GM18511 (cell line): ENCODE measurements around the gene MPPED2.

Experiments used
- ATAC-seq: cut with Tn5 transposase; IDR thresholded peaks from one replicate; pipeline ENCODE4 v1.9.1; 2021; ENCODE audit warnings: mild to moderate bottlenecking, moderate library complexity; ENCODE audit not compliant: unreplicated experiment

The MPPED2 gene, protein sequence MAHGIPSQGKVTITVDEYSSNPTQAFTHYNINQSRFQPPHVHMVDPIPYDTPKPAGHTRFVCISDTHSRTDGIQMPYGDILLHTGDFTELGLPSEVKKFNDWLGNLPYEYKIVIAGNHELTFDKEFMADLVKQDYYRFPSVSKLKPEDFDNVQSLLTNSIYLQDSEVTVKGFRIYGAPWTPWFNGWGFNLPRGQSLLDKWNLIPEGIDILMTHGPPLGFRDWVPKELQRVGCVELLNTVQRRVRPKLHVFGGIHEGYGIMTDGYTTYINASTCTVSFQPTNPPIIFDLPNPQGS

DNA sequence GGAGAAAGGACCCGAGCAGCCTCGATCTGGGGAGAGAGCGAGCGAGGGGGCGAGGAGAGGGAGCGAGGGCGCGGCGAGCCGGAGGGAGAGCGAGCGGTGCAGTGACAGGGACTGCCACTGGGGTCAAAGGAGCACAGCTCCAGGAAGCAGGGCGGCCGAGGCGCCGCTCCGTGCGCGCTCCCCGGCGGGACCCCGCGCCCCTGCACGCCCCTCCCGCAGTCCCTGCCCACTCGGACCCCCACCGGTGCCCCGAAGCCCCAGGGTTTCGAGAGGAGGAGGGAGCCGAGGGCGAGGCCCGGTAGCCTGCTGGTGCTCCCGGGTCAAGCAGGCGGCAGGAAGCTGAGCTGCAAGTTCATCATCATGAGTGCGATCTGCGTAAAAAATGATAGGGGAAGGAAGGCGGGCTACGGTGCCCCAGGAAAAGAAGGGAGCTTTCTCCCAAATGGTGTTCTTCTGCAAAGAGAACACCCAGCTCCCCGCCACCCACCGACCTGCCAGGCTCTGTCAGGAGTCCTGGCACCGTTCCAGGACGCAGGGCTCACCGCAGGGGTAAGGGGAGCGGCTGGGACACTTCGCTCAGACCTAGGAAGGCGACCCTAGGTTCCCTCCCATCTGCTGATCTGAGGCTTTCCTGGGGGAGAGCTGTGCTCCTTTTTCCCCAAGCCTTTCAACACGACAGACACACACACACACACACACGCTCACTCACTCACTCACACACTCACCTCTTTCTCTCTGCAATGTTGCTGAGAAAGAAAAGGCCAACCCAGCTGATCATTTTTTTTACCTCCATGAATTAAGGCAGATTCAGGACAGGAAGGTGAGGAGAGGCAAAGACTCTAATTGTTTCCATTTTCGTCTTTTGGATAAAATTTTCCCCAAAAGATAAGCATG is at the start of gene MPPED2:
TSS of gene MPPED2 (minus strand) at position 103 of the 894 bp plus-strand sequence. CDS start 5,980 bp downstream, outside the sequence.
- peak; percentile 95 for ATAC-seq

DNA sequence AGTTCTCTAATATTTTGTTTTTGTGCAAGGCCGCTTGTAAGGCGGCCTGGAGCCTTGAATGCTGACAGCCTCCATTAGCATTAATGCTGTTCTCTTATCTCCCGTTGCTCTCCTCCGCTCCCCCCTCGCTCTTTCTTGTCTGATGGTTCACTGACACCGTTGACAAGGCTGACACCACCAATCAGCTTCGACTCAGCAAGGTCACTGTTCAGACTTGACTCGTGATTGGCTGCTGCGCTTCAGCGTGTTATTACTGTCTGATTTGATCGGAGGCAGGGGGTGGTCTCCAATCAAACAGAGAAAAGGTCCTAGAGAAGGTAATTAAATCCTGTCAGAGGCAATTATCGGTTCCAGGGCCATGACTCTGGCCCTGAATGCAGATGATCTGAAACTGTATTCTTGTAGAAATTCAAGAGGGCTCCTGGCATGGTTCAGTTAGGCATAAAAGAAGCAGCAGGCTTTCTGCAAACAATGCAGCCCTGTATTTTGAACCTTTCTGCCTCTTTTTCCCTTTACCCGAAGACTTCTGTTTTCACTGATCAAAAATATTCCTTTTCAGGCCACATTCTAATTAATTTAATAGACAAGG is 49.3 kb upstream of the MPPED2 start:
- ATAC-seq, result no peak

DNA sequence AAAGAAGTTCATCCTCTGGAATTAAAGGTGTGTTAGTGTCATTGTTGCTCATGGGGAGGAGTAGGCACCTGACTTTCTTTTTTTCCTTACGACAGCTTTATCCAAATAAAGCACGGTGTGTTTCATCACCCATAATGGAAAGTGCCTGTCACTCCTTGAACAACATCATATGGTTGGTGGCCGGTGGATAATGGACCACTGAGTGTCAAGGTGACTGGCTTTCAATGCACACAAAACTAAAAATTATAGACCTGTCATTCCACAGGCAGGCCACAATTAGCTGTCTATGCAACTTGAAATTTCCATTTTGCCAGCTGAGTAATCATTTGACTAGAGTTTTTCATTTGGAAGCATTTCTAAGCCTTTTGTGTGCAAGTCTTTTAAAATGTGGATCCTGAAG is 45.0 kb upstream of the MPPED2 start:
- ATAC-seq, result no peak

DNA sequence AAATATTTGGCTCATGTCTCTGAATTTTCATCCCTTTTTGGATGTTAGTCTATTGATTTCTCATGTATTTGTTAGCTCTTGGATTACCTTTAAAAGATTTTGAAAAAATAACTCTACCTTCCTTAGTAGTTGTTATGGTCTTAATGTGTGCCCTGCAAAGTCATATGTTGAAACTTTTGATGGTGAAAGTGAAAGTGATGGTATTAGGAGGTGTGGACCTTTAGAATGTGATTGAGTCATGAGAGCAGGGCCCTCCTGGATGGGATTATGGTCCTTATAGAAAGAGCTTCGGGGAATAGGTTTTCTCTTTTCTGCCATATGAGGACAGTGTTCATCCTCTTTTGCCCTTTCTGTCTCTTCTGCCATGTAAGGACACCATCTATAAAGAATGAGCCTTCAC is 33.6 kb upstream of the MPPED2 start:
- ATAC-seq, result no peak

DNA sequence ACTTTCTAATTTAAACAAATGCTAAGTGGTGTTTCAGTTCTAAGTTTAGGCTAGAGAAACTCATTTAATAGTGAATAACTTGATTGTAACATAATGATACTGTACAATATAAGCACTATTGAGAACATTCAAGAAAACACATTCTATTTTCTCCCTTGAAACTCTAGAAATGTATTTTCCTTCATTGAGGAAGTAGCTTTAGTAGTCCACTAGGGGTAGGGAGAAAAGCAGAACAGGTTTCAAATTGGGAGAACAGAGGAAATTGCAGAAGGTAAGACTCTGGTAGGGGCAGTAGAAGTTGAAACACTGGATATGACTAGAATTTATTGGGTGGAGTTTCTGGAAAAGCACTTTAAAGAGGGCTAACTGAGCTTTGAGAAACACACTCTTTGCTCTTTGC is 31.6 kb upstream of the MPPED2 start:
- no peak for ATAC-seq

DNA sequence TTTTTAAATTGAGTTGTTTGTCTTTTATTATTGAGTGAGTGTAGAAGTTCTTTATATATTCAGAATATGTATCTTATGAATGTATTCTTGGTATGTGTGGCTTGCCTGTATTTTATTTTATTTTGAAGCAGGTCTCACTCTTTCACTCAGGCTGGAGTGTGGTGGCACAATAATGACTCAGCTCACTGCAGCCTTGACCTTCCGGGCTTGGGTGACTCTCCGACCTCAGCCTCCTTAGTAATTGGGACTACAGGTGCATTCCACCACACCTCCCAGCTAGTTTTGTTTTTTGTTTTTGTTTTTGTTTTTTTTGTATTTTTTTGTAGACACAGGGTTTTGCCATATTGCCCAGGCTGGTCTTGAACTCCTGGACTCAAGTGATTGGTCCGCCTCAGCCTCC is 24.5 kb upstream of the MPPED2 start:
- ATAC-seq, result no peak

DNA sequence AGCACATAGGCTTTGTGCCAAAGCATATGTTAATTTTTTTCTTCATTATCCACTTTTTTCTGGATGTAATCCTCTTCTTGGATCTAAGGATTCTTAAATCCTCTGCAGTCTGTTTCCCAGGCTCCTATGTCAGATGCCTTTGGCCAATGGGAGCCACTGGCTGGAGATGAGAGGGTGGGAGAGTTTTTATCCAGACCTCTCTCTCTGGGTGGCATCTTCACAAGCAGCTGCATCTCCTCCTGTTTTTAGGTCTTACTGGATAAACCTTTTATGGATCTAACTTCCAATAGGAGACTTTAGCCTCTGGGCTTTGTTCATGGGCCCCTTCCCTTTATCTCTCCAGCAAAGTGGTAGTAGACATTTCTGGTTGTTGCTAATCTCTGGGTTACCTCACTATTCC is 22.4 kb upstream of the MPPED2 start:
- ATAC-seq, result no peak

DNA sequence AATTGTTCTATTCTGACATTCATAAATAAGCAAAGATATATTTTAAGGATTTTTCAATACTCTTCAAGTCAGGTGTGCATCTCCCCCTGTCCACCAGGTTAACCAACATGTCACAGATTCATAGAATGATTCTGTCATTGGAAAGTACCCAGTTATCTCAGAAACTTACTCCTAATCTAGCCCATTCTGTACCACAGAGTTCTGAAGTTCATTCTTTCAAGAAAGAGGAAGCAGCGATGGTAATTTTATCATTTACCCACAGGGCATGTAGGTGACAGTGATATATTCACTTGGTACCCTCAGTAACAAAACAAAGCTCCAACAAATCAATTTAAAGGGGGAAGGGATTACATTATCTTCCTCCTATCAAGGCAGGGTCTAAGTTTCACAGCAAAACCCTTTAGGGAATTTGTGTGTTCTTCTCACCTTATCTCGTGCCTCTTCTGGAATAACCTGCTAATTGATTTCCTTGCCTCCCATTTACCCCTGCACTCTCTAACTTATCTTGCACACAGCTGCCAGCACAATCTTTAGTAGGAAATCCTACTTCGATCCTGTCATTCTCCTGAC is 19.0 kb upstream of the MPPED2 start:
- peak; percentile 83 for ATAC-seq

DNA sequence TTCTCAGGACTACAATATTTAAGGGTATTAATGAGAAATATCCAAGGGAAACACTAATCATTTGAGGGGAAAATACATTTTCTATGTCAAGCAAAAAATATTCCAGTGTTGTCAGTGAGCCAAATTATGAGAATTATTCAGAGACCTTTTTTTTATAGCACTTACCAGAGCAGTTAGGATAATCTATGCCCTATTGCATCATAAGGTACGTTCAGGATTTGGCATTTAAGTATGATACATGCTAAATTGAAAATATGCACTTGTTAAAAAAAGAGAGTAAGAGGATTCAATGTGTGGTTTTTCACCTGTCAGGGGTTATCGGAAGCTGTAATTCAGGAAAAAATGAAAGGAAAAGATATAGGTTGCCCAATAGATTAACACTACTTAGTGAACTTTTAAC is 17.2 kb upstream of the MPPED2 start:
- no peak for ATAC-seq

DNA sequence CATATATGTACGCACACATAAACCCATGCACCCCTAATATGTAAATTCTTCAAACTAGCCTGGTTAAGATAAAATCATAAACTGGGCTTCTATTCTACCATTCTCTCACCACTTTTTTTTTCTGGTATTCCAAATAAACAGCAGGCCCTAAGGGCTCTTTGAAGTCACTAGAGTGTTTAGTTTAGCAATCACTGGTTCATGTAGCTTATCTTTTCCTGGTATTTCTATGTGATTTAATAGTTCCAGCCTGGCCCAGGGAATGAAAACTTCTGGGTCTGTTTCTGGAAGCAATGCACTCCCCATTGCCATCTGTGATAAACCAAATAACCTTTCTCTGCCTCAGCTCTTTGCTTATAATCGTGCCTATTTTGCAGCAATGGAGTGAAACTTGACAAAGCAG is 10.7 kb upstream of the MPPED2 start:
- ATAC-seq, result no peak

DNA sequence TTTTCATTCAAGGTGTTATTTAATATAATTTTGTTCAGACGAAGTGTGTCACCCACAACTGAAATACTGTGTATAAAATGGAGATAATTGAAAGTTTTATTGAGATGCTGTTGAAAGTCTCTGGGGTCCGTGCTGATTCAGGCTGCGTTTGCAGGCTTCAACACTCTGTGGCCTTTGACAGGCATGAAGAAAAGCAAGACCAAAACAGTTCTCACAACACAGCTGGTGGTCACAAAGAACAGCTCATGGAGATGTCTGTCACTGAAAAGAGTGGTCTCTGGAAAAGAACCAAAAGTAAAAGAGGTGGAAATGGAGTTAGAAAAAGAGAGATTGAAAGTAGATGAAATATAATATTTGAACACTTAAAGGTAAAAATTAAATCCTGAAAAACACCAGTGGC is 9.8 kb upstream of the MPPED2 start:
- no peak for ATAC-seq

DNA sequence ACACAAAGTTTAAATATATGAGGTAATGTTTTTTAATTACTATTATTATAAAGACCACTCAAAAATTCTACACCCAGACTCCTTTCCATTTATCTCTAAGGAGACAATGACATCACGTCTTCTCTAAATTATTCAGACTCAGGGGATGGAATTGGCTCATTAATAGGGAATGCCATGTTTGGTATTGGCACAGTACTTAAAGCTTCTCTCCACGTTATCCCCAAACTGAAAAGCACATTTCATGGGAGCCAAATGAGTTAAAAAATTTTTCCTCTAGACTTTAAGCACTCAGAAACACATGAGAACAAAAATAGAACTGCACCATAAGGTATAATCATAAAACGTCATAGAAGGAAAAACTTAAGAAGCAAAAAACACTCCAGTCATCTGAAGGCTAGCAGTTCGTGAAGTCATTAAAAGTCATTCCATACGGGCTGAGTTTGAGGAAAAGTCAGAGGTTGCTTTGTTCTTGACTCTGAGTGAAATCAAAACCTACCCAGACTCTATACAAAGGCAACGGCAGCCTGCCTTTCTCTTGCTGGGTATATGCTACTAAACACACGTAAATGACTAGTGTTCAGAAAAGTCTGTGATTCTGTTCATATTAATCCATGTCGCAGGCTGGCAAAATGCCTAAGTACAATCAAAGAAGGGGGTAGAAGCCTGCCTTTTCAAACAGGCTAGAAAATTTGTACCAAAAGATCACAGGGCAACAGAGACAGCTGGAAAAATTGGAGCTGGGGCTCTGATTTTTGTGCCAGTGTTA is 8.7 kb upstream of the MPPED2 start:
- no peak for ATAC-seq

DNA sequence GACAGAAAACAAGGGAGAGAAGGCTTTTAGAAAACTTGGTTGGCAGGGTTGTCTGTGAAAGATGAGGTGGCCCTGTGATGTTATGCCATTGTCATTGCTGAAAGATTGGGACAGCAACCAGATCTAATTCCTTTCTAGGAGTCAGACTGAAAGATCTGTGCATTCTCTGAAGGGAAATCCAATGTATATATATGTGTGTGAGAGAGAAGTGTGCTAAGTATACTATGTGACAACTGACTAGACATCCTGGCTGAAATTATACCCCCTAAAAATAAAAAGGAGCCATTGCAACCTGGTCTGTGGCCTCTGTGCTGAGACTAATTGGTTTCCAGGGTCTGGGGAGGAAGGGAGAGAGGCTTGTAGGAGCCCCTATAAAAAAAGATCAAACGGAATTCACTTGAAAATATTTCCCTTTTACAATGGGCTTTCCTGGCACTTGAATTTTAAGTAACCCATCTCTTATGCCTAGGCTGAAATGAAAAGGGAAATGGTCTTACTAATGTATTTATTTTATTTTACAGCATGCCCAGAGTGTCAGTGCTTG is 1.2 kb upstream of the MPPED2 start:
- ATAC-seq, result no peak

DNA sequence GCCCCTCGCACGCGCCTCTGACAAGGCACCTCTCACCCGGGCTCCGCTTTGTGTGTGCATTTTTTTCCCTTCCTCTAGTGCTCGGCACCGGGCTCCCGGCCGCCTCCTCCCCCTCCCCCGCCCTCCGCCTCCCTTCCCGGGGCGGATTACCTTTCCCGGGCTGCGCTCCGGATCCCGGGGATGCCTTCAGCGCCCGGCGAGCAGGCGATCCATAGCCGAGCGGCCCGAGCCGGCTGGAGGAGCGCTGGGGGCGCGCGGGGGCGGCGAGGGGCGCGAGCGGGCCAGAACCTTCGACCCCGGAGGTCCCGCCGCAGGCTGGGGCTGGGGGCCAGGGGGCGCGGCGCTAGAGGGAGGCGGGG is 282 bp downstream of the MPPED2 start:
- peak; percentile 34 for ATAC-seq

DNA sequence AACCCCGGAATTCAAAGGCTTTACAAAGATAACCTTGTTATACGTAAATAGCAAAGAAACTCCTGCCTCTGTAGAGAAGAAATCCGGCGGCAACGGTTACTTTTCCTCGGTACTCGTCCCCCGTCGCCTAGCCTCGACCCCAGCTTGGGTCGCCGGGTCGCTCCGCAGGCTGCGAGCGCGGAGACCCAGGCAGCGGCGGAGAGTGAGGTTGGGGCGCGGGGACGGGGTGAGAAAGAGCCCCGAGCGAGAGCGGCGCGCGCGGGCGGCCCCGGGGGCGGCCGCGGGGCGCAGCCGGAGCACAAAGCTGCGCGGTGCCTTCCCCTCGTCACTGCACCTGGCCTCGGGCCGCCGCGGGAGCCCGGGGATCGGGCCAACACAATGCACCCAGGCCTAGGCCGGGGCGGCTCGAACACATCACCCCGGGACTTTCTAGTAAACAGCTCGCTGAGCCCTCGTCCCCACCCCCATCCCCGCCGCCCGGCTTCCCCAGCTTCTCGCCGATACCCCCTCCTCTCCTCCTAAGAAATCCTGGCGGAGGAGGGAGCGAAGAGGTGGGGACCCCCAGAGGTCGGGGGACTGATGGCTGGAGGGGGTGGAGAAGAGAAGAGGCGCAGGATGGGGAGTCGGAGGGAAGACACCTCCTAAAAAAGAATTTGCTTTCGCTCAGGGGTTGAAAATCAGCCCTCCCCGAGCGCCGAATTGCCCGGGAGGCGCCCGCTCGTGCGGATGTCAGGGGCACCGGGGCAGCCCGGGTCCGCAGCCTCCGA is 845 bp downstream of the MPPED2 start:
- ATAC-seq, result peak; percentile 44

DNA sequence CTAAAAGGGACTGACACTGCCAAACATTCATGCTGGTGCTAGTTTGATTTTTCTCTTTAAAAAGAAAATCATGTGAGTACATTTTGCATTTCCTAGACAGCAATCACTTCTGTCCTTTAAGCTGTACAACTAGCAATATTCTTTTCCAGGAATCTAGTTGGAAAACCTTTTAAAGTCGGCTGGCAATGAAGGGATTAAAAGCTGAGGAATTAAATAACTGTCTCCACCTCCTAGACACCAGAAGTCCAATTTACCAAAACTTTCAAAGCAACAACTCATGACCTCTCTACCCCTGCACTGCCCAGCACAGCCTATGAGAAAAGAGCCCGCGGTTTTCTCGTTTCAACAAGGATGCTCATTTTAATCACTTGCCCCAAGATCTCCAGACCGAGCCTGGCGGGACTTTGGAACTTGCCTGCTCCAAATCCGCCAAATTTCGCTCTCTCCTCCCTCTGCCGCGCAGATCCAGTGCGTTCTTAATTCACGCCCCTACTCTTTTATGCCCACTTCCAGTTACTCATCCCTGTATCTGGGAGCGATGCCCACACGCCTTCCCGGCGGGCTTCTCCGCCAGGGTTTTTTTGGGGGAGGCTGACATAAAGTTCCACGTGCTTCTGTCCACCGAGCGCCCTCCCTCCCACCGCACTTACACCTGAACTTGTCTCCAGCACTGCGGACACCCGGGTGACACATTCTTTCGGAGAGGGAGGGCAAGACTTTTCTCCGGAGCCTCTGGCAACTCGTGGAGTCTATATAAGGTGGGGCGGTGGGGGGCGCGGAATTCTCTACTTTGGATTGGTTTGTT is 2.5 kb downstream of the MPPED2 start:
- ATAC-seq, result no peak

DNA sequence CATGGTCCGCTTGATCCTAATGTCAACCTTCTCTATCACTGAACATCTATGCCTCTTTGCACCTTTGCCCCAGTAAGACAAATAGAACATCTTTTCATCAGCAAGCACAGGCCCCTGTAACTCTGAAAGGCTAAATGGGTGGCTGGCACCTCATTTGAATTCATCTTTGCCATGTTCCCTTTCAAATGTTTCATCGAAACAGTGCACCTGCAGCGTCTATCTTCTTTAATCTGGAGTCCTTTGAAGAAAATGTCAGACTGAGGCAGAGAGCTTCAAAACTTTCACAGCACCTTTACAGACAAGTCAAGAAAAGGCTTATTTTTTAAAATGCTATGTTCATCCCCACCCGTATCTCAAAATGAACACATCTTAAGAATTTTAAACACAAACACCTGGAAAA is 3.4 kb downstream of the MPPED2 start:
- no peak for ATAC-seq

DNA sequence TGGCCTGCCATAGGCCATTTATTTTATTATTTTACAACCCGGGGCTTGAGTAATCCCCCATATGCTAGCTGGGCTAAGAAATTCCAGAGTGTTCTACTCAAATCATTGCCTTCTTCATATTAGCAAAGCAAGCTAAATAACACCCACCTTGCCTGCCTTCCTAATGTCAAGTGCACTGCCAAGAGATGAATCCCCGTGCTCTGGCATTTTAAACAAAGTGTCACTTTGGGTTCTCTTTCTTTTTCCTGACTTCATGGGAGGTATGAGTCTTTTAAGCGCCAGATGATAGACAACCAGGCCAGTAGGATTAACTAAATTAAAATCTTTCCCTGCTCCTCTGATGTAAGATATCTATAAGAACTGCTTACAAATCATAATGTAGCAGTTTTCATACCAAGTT is 4.5 kb downstream of the MPPED2 start:
- no peak for ATAC-seq

DNA sequence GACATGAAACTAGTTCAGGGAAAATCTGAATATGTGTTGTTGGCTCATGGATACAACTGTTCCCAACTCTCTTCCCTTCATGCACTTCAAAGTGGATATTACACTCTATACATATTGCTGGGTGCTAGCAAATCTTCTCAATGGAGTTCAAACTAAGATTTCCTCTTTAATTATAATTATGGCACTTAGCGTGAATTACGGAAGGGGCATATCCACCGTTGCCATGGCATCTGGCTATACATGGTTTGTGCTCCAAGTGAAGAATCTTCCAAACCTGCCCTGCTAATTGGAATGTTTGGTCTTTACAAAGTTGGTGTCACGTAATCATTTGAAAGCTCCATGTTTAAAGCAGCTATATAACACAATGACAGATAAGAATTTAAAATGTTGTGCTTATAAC is 5.6 kb downstream of the MPPED2 start:
- ATAC-seq, result no peak
